NAMALWA (cell line): ENCODE measurements around the gene WRNIP1.

Experiments
- DNase-seq: peaks from one replicate; pipeline ENCODE4 v3.0.0-alpha.2; 2015; ENCODE audit warnings: low spot score

The WRNIP1 gene

GRCh38 chr6:2741756-2742155 is 23.4 kb upstream of the WRNIP1 start:
- no peak for DNase-seq

GRCh38 chr6:2743280-2744208 is 21.6 kb upstream of the WRNIP1 start:
- DNase-seq: no peak

- no peak for DNase-seq
These were observed 20.9 kb upstream of the WRNIP1 start for GRCh38 chr6:2744209-2744771.

GRCh38 chr6:2744778-2745177 is 20.4 kb upstream of the WRNIP1 start:
- DNase-seq: no peak

GRCh38 chr6:2745246-2745645 is 19.9 kb upstream of the WRNIP1 start:
- DNase-seq: no peak

GRCh38 chr6:2746557-2747061 is 18.6 kb upstream of the WRNIP1 start:
- no peak for DNase-seq

- DNase-seq: no peak
These were observed 17.0 kb upstream of the WRNIP1 start for GRCh38 chr6:2748183-2748582.

- DNase-seq: peak; percentile 73
These were observed 15.1 kb upstream of the WRNIP1 start for GRCh38 chr6:2749969-2750600.

- DNase-seq: no peak
These were observed 14.4 kb upstream of the WRNIP1 start, which contains the start of gene MYLK4 for GRCh38 chr6:2750832-2751231. TSS of gene MYLK4 (minus strand) at chr6:2750922. CDS start at chr6:2749294, 1,628 bp downstream.

- DNase-seq: no peak
These were observed 13.3 kb upstream of the WRNIP1 start for GRCh38 chr6:2751871-2752270.

- no peak for DNase-seq
These were observed 12.6 kb upstream of the WRNIP1 start for GRCh38 chr6:2752477-2753109.

GRCh38 chr6:2753110-2753489 is 12.1 kb upstream of the WRNIP1 start:
- no peak for DNase-seq

- DNase-seq: no peak
These were observed 11.4 kb upstream of the WRNIP1 start for GRCh38 chr6:2753743-2754142.

GRCh38 chr6:2754393-2754792 is 10.8 kb upstream of the WRNIP1 start:
- DNase-seq: no peak

GRCh38 chr6:2754911-2755310 is 10.3 kb upstream of the WRNIP1 start:
- DNase-seq: no peak

- DNase-seq: no peak
These were observed 9.7 kb upstream of the WRNIP1 start for GRCh38 chr6:2755456-2755855.

- DNase-seq: no peak
These were observed 9.0 kb upstream of the WRNIP1 start for GRCh38 chr6:2756241-2756640.

GRCh38 chr6:2756687-2757224 is 8.4 kb upstream of the WRNIP1 start:
- DNase-seq: no peak

- no peak for DNase-seq
These were observed 6.2 kb upstream of the WRNIP1 start for GRCh38 chr6:2758980-2759379.

- peak; percentile 46 for DNase-seq
These were observed 4.0 kb upstream of the WRNIP1 start for GRCh38 chr6:2760882-2761842.

GRCh38 chr6:2762868-2763267 is 2.3 kb upstream of the WRNIP1 start:
- peak; percentile 48 for DNase-seq
